DMS53 treated with DMSO at 0.1 percent for 48 hours (cell line): ENCODE data around the gene SPOCK2.

Experiments
- DNase-seq: peaks from one replicate; lab custom pipeline; 2025; ENCODE audit not compliant: unreplicated experiment; lab: John Stamatoyannopoulos, UW

SPOCK2 gene

DNA sequence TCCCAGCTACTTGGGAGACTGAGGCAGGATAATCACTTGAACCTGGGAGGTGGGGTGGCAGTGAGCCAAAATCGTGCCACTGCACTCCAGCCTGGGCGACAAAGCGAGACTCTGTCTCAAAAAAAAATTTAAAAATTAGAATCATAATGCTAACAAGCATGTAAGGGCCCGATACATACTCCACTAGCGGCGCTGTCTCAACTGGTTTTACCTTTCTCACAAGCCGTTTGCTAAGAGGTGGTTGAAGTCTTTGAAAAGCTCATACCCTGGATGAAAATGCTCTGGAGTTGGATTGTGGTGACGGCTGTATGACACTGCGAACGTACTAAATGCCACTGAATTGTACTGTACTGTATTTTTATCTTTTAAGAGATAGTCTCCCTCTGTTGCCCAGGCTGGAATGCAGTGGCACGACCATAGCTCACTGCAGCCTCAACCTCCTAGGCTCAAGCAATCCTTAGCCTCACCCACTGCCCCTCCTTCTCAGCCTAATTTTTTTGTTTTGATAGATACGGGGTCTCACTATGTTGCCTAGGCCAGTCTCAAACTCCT is 29.9 kb downstream of the SPOCK2 start:
- no peak for DNase-seq

GRCh38 chr10:72056932-72057751 is 31.2 kb downstream of the SPOCK2 start:
- no peak for DNase-seq

DNA sequence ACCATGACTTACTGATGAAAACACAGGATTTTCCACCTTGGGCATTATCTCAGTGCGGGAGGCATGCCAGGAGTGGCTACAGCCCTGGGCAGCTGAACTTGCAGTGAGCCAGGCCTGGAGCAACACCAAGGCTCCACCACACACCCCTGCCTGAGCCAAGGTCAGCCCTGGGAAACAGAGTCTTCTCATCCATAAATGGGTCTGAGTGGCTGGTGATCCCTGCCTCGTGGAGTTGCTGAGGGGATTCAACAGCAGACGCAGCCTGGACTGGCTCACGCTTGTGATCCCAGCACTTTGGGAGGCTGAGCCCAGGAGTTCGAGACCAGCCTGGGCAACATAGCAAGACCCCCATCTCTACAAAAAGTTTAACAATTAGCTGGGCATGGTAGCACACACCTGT is 32.2 kb downstream of the SPOCK2 start:
- no peak for DNase-seq

GRCh38 chr10:72053690-72054089 is 34.7 kb downstream of the SPOCK2 start:
- no peak for DNase-seq

- DNase-seq = no peak
Observed at GRCh38 chr10:72050873-72051272, 37.5 kb downstream of the SPOCK2 start.

GRCh38 chr10:72049969-72050781 is 38.2 kb downstream of the SPOCK2 start:
- no peak for DNase-seq

DNA sequence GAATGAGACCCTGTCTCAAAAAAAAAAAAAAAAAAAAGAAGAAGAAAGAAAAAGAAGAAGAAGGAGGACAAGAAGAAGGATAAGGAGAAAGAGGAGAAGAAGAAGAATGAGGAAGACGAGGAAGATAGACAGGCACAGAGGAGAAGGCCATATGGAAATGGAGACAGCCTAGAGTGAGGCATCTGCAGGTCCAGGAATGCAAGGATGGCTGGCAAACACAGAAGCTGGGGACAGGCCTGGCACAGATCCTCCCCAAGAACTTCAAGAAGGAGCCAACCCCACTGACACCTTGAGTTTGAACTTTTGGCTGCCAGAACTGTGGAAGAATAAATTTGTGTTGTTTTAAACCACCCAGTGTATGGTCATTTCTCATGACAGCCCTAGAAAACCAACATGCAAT is 38.9 kb downstream of the SPOCK2 start:
- DNase-seq = no peak

GRCh38 chr10:72048450-72049124 is 39.8 kb downstream of the SPOCK2 start:
- peak; percentile 80 for DNase-seq

GRCh38 chr10:72045586-72045985 is 42.8 kb downstream of the SPOCK2 start:
- DNase-seq = no peak

- no peak for DNase-seq
Observed at GRCh38 chr10:72044417-72045041, 43.8 kb downstream of the SPOCK2 start.

- DNase-seq = no peak
Observed at GRCh38 chr10:72043016-72043834, 45.1 kb downstream of the SPOCK2 start.

GRCh38 chr10:72041491-72041890 is 46.9 kb downstream of the SPOCK2 start:
- DNase-seq = no peak

DNA sequence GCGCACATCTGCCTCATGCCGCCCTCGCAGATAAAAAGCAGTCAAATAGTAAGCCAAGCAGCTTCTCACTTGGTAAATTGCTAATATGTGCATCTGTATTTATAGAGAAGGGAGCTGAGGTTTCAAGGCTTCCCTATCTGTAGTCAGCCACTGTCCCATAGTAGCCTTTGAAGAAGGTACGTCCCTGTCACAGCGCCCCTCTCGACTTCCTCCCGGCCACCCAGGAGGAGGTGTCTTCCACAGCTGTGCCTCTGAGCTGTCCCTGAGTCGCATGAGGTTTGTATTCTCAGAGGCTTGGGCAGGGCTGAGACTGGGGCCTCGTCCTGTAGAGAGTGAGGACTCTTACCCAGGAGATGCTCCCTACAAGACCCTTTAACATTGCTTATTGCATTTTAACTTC is 49.0 kb downstream of the SPOCK2 start:
- DNase-seq = no peak

- no peak for DNase-seq
Observed at GRCh38 chr10:72038458-72039001, 49.8 kb downstream of the SPOCK2 start.

DNA sequence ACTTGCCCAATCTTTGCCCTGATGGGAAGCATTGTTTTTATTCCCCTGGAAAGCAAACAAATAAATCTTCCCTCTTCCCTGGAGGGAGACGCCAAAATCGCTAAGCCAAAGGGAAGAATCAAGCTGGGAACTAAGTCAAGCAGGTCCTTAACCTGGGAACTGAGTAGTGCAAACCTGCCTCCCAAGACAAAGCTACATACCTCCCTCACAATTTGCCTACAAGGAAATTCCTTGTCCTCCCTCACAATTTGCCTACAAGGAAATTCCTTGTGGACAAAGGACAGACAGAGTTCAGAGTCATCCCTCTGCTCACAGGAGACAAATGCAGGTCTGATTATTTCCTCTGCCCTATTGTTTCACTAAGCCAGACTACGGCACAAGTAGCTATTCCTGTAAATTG is 50.5 kb downstream of the SPOCK2 start:
- no peak for DNase-seq

GRCh38 chr10:72037266-72037665 is 51.1 kb downstream of the SPOCK2 start:
- no peak for DNase-seq

GRCh38 chr10:72035252-72035887 is 53.0 kb downstream of the SPOCK2 start:
- DNase-seq = no peak

DNA sequence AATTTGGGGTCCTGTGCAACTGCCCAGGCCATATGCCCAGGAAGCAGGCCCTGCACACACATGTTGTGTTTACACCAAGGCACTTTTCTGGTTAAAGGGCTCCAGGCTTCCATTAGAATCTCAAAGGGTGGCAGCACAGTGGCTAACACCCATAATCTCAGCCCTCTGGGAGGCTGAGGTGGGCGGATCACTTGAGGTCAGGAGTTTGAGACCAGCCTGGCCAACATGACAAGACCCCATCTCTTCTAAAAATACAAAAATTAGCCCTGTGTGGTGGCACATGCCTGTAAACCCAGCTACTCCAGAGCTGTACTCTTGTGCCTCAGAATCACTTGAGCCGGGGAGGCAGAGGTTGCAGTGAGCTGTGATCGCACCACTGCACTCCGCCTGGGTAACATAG is 53.6 kb downstream of the SPOCK2 start:
- no peak for DNase-seq

DNA sequence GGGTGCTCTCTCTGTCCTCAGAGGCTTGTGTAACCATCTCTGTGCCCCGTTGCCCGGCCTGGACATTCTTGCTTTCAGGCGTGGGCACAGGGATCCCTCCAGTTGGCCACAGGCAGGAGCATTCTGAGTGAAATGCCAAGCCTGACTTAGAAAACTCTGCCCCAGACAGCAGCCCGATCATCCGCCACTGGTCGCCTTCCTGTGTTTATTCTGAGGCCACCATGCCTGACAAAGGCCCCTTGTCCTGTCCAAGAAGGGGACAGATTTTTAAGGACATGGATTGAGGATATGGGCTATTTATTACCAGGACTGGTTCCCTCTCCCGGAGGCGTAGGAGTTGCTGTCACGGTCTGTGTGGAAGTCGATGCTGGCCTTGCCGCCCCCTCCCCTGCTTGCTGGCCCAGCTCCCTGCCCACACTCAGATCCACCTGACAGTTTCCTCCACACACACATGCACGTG is 54.3 kb downstream of the SPOCK2 start:
- no peak for DNase-seq
